HEK293 (cell line): Measurements from ENCODE around the gene GUCY1B1.

Experiments
- EGR2 ChIP-seq: fragments of 450-650 bp; formaldehyde crosslinking; IDR thresholded peaks from 2 replicates; pipeline ENCODE4 v1.5.1; 2016; ENCODE audit warnings: low read depth, missing biosample characterization, missing genetic modification characterization
- FEZF1 ChIP-seq: fragments of 450-650 bp; formaldehyde crosslinking; IDR thresholded peaks from 2 replicates; pipeline ENCODE4 v1.5.1; 2016; ENCODE audit warnings: missing biosample characterization, missing genetic modification characterization
- GLI4 ChIP-seq: fragments of 450-650 bp; formaldehyde crosslinking; IDR thresholded peaks from 2 replicates; pipeline ENCODE4 v1.5.1; 2016; ENCODE audit warnings: missing biosample characterization, missing genetic modification characterization
- KLF1 ChIP-seq: fragments of 450-650 bp; formaldehyde crosslinking; IDR thresholded peaks from 2 replicates; pipeline ENCODE4 v1.5.1; 2016; ENCODE audit warnings: missing biosample characterization, missing genetic modification characterization
- KLF7 ChIP-seq: fragments of 450-650 bp; formaldehyde crosslinking; IDR thresholded peaks from 2 replicates; pipeline ENCODE4 v1.5.1; 2016; ENCODE audit warnings: missing biosample characterization, missing genetic modification characterization, borderline replicate concordance
- MYNN ChIP-seq: fragments of 450-650 bp; formaldehyde crosslinking; IDR thresholded peaks from 2 replicates; pipeline ENCODE4 v1.5.1; 2016; ENCODE audit warnings: missing biosample characterization, missing genetic modification characterization, borderline replicate concordance
- OVOL3 ChIP-seq: fragments of 450-650 bp; formaldehyde crosslinking; IDR thresholded peaks from 2 replicates; pipeline ENCODE4 v1.5.1; 2016; ENCODE audit warnings: missing biosample characterization, missing genetic modification characterization
- SETDB1 ChIP-seq: IDR thresholded peaks from one replicate; pipeline ENCODE4 v1.6.1; 2017; ENCODE audit warnings: mild to moderate bottlenecking, low read length, moderate library complexity, mixed read lengths; ENCODE audit not compliant: insufficient read length
- TRIM28 ChIP-seq: IDR thresholded peaks from 2 replicates; pipeline ENCODE4 v1.6.1; 2011; ENCODE audit warnings: low read length, control low read depth, borderline replicate concordance
- YY2 ChIP-seq: fragments of 450-650 bp; formaldehyde crosslinking; IDR thresholded peaks from 2 replicates; pipeline ENCODE4 v1.5.1; 2016; ENCODE audit warnings: missing biosample characterization, missing genetic modification characterization
- ZBTB17 ChIP-seq: fragments of 450-650 bp; formaldehyde crosslinking; IDR thresholded peaks from 2 replicates; pipeline ENCODE4 v1.5.1; 2016; ENCODE audit warnings: missing biosample characterization, missing genetic modification characterization
- ZEB2 ChIP-seq: fragments of 450-650 bp; formaldehyde crosslinking; IDR thresholded peaks from 2 replicates; pipeline ENCODE4 v1.5.1; 2016; ENCODE audit warnings: missing biosample characterization, missing genetic modification characterization
- ZFP3 ChIP-seq: fragments of 450-650 bp; formaldehyde crosslinking; IDR thresholded peaks from 2 replicates; pipeline ENCODE4 v1.5.1; 2016; ENCODE audit warnings: low read depth, missing biosample characterization, missing genetic modification characterization
- ZFP37 ChIP-seq: fragments of 450-650 bp; formaldehyde crosslinking; IDR thresholded peaks from 2 replicates; pipeline ENCODE4 v1.5.1; 2016; ENCODE audit warnings: missing biosample characterization, missing genetic modification characterization
- ZFP41 ChIP-seq: fragments of 450-650 bp; formaldehyde crosslinking; IDR thresholded peaks from 2 replicates; pipeline ENCODE4 v1.5.1; 2016; ENCODE audit warnings: missing biosample characterization, missing genetic modification characterization, borderline replicate concordance
- ZNF18 ChIP-seq: fragments of 450-650 bp; formaldehyde crosslinking; IDR thresholded peaks from 2 replicates; pipeline ENCODE4 v1.5.1; 2016; ENCODE audit warnings: missing biosample characterization, missing genetic modification characterization
- ZNF223 ChIP-seq: fragments of 450-650 bp; formaldehyde crosslinking; IDR thresholded peaks from 2 replicates; pipeline ENCODE4 v1.5.1; 2016; ENCODE audit warnings: missing biosample characterization, missing genetic modification characterization
- ZNF23 ChIP-seq: fragments of 450-650 bp; formaldehyde crosslinking; IDR thresholded peaks from 2 replicates; pipeline ENCODE4 v1.5.1; 2016; ENCODE audit warnings: missing biosample characterization, missing genetic modification characterization, borderline replicate concordance
- ZNF311 ChIP-seq: fragments of 450-650 bp; formaldehyde crosslinking; IDR thresholded peaks from 2 replicates; pipeline ENCODE4 v1.5.1; 2017; ENCODE audit warnings: missing biosample characterization, missing genetic modification characterization, borderline replicate concordance
- ZNF341 ChIP-seq: fragments of 450-650 bp; formaldehyde crosslinking; IDR thresholded peaks from 2 replicates; pipeline ENCODE4; 2016; ENCODE audit warnings: low read depth, missing biosample characterization, missing genetic modification characterization
- ZNF394 ChIP-seq: fragments of 450-650 bp; formaldehyde crosslinking; IDR thresholded peaks from 2 replicates; pipeline ENCODE4 v1.5.1; 2016; ENCODE audit warnings: missing biosample characterization, missing genetic modification characterization, mild to moderate bottlenecking, moderate library complexity, borderline replicate concordance
- ZNF404 ChIP-seq: fragments of 450-650 bp; formaldehyde crosslinking; IDR thresholded peaks from 2 replicates; pipeline ENCODE4 v1.5.1; 2017; ENCODE audit warnings: missing biosample characterization, missing genetic modification characterization
- ZNF544 ChIP-seq: fragments of 450-650 bp; formaldehyde crosslinking; IDR thresholded peaks from 2 replicates; pipeline ENCODE4 v1.5.0; 2017; ENCODE audit warnings: missing biosample characterization, missing genetic modification characterization
- ZNF585B ChIP-seq: fragments of 450-650 bp; formaldehyde crosslinking; IDR thresholded peaks from 2 replicates; pipeline ENCODE4 v1.5.1; 2016; ENCODE audit warnings: missing biosample characterization, missing genetic modification characterization
- ZNF621 ChIP-seq: fragments of 450-650 bp; formaldehyde crosslinking; IDR thresholded peaks from 2 replicates; pipeline ENCODE4 v1.5.1; 2017; ENCODE audit warnings: missing biosample characterization, missing genetic modification characterization
- ZNF623 ChIP-seq: fragments of 450-650 bp; formaldehyde crosslinking; IDR thresholded peaks from 2 replicates; pipeline ENCODE4 v1.5.1; 2016; ENCODE audit warnings: missing biosample characterization, missing genetic modification characterization
- ZNF624 ChIP-seq: fragments of 450-650 bp; formaldehyde crosslinking; IDR thresholded peaks from 2 replicates; pipeline ENCODE4 v1.5.1; 2017; ENCODE audit warnings: missing biosample characterization, missing genetic modification characterization
- ZNF677 ChIP-seq: fragments of 450-650 bp; IDR thresholded peaks from 2 replicates; pipeline ENCODE4 v1.5.0; 2018; ENCODE audit warnings: missing biosample characterization, mild to moderate bottlenecking, missing genetic modification characterization, moderate library complexity
- ZNF704 ChIP-seq: fragments of 450-650 bp; formaldehyde crosslinking; IDR thresholded peaks from 2 replicates; pipeline ENCODE4 v1.5.1; 2016; ENCODE audit warnings: missing biosample characterization, missing genetic modification characterization
- ZNF76 ChIP-seq: fragments of 450-650 bp; formaldehyde crosslinking; IDR thresholded peaks from 2 replicates; pipeline ENCODE4; 2016; ENCODE audit warnings: low read depth, missing biosample characterization, missing genetic modification characterization, borderline replicate concordance
- TF ChIP-seq, protein P1 (sequence below): fragments of 450-650 bp; formaldehyde crosslinking; IDR thresholded peaks from 2 replicates; pipeline ENCODE4 v1.5.1; 2016; ENCODE audit warnings: missing biosample characterization, missing genetic modification characterization
- TF ChIP-seq, protein P2 (sequence below): fragments of 450-650 bp; formaldehyde crosslinking; IDR thresholded peaks from 2 replicates; pipeline ENCODE4 v1.5.1; 2016; ENCODE audit warnings: missing biosample characterization, missing genetic modification characterization

The GUCY1B1 gene

DNA sequence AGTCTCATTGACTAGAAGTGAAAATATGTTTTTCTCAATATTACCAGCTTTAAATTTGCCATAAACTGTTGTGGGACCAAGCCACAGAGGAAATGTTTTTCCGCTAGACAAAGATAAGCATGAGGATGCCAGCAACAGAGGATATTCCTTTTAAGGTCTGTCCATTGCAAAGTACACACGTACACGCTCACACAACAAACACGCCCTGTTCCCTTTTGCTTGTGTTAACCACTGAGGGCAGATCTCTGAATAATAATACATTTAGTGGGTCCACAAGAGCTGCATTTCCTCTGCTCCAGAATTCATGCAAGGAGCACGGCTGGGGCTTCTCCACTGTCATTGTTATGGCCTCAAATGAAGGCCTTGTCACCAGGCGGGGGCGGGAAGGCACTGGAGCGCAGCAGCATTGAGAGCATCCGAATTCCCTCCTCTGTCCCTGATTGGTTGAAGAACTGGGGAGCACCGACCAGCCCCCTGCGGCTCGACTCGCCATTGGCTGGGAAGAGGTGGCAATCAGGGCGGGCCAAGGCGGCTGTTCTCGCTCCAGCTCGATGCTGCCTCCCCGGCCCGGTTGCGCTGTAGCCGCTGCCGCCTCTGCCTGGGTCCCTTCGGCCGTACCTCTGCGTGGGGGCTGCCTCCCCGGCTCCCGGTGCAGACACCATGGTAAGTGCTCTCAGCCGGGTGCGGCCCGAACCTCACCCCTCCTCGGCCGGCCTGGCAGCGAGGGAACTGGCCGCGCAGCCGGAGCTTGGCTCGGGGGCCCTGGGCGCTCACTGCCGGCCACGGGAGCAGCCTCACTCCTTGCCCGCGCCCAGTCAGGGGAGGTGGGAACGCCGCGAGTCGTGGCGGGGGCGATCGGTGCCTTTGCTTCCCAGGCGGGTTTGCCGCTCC is at the start of gene GUCY1B1 (continued):
- TF ChIP-seq, protein P1, sequence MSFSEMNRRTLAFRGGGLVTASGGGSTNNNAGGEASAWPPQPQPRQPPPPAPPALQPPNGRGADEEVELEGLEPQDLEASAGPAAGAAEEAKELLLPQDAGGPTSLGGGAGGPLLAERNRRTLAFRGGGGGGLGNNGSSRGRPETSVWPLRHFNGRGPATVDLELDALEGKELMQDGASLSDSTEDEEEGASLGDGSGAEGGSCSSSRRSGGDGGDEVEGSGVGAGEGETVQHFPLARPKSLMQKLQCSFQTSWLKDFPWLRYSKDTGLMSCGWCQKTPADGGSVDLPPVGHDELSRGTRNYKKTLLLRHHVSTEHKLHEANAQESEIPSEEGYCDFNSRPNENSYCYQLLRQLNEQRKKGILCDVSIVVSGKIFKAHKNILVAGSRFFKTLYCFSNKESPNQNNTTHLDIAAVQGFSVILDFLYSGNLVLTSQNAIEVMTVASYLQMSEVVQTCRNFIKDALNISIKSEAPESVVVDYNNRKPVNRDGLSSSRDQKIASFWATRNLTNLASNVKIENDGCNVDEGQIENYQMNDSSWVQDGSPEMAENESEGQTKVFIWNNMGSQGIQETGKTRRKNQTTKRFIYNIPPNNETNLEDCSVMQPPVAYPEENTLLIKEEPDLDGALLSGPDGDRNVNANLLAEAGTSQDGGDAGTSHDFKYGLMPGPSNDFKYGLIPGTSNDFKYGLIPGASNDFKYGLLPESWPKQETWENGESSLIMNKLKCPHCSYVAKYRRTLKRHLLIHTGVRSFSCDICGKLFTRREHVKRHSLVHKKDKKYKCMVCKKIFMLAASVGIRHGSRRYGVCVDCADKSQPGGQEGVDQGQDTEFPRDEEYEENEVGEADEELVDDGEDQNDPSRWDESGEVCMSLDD (tag by site-specific recombination), result no peak
- no peak for TF ChIP-seq ZNF677 (tag by site-specific recombination)
- no peak; the same call in 1 of the 2 replicates for TF ChIP-seq GLI4 (tag by site-specific recombination)
- peak; percentile 28; the same call in 1 of the 2 replicates for TF ChIP-seq ZNF394
- TF ChIP-seq SETDB1, result peak; percentile 74
- peak; percentile 39; the same call in 1 of the 2 replicates for TF ChIP-seq ZFP37 (tag by site-specific recombination)
- TF ChIP-seq ZEB2 (tag by site-specific recombination), result peak; percentile 25; the same call in 1 of the 2 replicates
- TF ChIP-seq ZNF624 (tag by site-specific recombination), result no peak
- no peak for TF ChIP-seq YY2 (tag by site-specific recombination)
- TF ChIP-seq ZNF544, result no peak
- peak; percentile 99 for TF ChIP-seq ZNF341 (tag by site-specific recombination)
- TF ChIP-seq ZNF621 (tag by site-specific recombination), result no peak
- TF ChIP-seq, protein P2, sequence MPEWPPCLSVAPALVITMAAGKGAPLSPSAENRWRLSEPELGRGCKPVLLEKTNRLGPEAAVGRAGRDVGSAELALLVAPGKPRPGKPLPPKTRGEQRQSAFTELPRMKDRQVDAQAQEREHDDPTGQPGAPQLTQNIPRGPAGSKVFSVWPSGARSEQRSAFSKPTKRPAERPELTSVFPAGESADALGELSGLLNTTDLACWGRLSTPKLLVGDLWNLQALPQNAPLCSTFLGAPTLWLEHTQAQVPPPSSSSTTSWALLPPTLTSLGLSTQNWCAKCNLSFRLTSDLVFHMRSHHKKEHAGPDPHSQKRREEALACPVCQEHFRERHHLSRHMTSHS (tag by site-specific recombination), result no peak
- TF ChIP-seq KLF7 (tag by site-specific recombination), result no peak
- TF ChIP-seq EGR2 (tag by site-specific recombination), result peak; percentile 28
- TF ChIP-seq FEZF1 (tag by site-specific recombination), result no peak
- TF ChIP-seq ZFP3 (tag by site-specific recombination), result no peak
- TF ChIP-seq ZNF585B, result no peak
- no peak for TF ChIP-seq ZFP41 (tag by site-specific recombination)
- no peak for TF ChIP-seq ZNF404
- TF ChIP-seq ZNF223 (tag by site-specific recombination), result no peak
- no peak for TF ChIP-seq OVOL3 (tag by site-specific recombination)
- no peak for TF ChIP-seq MYNN (tag by site-specific recombination)
- TF ChIP-seq TRIM28, result no peak; the same call in 1 of the 2 replicates
- 0 out of 2 replicates have a peak, but pooled peaks have one; percentile 11 for TF ChIP-seq KLF1 (tag by site-specific recombination)
- no peak; the same call in 1 of the 2 replicates for TF ChIP-seq ZNF76
- no peak for TF ChIP-seq ZNF704 (tag by site-specific recombination)
- TF ChIP-seq ZBTB17 (tag by site-specific recombination), result peak; percentile 66
- TF ChIP-seq ZNF623 (tag by site-specific recombination), result no peak
- no peak for TF ChIP-seq ZNF18 (tag by site-specific recombination)
- TF ChIP-seq ZNF23, result no peak
- no peak for TF ChIP-seq ZNF311 (tag by site-specific recombination)
